ENCODE results near the gene EMC8.

DNA sequence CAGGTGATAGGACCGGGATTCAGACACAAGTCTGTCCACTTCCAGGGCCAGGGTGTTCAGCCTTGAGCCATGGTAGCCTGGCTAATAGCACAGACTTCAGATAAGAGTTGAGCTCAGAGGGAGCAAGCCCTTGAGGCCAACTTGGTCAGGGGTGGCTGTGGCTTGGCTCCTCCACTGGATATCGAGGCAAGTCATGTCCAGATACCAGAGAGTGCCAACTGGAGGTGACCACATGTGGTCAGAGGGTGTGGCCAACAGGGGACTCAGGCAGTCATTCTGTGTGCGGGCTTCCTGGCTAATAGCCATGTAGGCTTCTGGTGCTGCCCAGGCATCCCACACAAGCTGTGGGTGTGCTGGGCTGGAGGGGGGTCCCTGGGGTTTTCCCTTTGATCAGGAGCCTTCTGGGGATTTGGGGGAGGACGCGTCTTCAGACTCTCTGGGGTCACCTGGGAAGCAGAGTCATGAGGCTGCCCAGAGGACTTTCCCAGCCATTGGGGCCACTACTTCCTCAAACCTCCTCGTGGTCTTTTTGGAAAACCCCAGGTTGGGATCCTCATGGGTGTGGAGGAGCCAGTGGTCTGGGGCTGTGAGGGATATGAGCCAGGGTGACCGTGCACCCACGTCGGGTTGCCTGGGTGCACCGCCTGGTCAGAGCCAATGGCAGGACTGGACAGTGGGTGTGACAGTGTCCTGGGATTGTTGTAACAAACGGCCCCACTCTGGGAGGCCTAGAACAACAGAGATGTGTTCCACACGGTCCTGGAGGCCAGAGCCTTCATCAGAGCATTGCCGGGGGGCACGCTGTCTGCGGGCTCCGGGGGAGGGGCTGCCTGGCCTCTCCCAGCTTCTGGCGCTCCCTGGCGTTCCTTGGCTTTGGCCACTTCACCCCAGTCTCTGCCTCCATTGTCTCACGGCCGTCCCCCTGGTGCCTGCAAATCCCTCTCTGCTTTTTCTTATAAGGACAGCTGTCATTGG, 25.1 kb upstream of the EMC8 start:
- no peak for TF ChIP-seq EP300 (IDR thresholded peaks at IDR 0.05)
- no peak for TF ChIP-seq POLR2AphosphoS5 (IDR thresholded peaks at IDR 0.05)
- no peak for TF ChIP-seq POLR2A (IDR thresholded peaks at IDR 0.05)

Data from stomach (tissue), 4 donors.